CD4-positive, alpha-beta T cell treated with Interleukin-2 at 100 ng/mL for 4 hours (primary cell): ENCODE data around the gene FOXL1.

Experiments
- DNase-seq: peaks from one replicate; pipeline ENCODE4 v3.0.0-alpha.2; 2020; ENCODE audit warnings: low spot score

FOXL1 gene

DNA sequence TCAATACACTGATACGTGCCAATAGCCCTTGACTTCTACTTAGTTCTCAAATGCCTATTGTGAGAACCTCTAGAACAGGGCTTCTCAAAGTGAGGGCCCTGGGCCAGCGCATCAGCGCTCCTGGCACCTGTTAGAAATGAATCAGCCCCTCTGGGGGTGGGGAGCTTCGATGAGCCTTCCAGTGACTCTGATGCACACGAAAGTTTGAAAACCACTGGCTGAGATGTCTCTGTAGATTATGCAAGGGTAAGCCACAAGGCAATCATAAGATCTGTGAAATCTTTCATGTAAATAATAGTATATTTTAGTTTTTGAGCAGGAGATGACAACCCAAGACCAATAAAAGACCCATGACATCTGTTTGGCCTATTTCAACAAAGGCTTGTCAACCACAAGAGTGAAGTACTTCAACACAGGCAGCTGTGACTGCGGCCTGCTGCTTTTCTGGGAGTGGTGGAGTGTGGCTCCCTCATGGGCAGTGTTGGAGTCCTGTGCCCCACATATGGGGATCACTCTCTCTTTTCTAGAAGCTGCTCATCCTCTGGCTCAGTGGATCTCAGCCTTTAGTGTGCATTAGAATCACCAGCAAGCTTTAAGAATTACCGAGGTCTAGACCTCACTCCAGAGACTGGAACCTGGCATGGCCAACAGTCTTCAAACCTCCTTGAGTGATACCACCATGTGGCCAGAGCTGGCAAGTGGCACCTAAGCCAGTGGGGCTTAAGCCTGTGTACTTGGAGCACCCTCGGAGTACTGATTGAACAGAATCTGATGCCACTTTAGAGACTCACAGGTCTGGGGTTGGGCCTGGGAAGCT lies 29.1 kb upstream of the FOXL1 start:
- no peak for DNase-seq

DNA sequence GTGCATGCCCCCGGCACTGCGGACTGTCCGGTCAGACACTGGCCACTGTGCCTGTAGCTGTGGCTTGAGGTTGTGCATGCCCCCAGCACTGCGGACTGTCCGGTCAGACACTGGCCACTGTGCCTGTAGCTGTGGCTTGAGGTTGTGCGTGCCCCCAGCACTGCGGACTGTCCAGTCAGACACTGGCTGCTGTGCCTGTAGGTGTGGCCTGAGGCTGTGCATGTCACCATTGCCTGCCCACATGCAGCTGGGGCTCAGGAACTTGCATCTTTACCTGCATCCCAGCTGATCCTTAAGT lies 28.5 kb upstream of the FOXL1 start:
- no peak for DNase-seq

DNA sequence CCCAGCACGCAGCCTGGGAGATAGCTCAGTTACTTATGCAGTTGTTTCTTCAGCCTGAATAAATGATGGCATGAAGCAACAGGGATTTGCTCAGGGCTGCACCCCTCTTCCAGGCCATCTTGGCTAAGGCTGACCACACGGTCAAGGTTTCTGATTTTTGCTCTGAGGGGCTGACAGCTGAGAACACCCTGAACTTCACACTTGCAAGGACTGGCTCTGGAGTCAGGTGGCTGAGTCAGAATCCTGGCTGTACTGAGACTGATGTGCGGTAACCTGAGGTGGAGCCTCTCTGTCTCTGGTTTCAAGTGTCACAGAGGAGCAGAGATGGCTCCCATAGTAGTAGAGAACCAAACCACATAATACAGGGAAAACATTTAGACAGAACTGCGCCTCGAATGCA lies 28.1 kb upstream of the FOXL1 start:
- no peak for DNase-seq

DNA sequence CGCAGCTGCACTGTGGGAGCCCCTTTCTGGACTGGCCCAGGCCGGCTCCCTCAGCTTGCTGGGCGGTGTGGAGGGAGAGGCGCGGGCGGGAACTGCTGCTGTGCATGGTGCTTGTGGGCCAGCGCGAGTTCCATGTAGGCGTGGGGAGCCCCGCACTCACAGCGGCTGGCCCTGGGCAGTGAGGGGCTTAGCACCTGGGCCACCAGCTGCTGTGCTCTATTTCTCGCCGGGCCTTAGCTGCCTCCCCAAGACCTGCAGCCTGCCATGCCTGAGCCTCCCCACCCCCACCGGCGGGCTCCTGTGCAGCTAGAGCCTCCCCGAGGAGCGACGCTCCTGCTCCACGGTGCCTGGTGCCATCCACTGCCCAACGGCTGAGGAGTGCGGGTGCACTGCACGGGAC lies 25.0 kb upstream of the FOXL1 start:
- DNase-seq = no peak

DNA sequence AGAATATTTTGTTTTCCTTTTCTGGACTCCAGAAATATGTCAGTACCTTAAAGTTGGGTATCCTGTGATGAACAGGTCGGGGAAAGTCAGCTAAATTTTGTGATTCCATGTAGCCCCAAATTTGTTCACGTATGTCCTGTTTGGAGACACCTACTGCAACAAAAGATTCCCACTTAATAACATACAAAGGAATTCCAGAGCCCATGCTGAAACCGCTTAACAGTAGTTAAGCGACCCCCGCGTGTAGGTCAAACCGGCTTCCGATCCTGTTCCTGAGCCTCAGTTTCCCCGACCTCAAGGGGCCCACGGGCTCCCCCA lies 23.8 kb upstream of the FOXL1 start:
- no peak for DNase-seq

DNA sequence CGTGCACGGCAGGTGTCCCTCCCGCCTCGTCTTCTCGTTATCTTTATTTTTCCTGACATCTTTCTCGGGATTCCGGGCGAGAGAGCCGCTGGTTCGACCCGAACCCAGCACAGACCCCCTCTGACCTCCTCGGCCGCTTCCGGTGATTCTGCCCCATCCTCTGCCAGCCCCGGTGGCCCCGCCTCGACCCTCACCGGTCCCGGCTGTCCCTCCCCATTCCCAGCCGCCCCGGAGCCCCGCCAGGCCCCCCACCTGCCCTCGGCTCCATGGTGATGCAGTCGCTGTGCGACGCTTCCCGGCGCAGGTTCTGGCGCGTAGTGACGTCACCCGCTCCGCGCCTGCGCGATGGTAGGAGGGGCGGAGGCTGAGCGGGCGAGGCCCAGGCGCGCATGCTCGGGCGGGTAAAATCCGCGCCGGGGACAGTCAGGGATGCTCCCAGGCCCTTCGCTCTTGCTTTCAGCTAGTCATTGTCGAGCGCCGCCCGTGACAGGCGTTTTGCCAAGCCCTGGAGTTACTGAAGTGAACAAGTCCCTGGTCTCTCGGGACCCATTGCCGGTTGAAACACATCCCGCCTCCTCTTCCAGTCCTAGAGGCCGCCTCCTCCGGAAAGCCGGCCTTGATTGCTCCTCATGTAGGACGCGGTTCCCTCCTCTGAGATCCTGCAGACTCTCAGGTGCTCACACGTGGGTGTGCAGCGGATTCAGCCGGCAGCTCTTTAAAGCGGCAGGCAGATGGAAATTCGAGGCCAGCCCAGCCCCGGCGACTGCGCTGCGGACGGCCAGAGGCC lies 23.2 kb upstream of the FOXL1 start, which contains the start of gene MTHFSD:
Gene MTHFSD (minus strand): TSS at position 319 of the 787 bp plus-strand sequence. CDS start 51 bp downstream, at position 268.
- peak; percentile 94 for DNase-seq

DNA sequence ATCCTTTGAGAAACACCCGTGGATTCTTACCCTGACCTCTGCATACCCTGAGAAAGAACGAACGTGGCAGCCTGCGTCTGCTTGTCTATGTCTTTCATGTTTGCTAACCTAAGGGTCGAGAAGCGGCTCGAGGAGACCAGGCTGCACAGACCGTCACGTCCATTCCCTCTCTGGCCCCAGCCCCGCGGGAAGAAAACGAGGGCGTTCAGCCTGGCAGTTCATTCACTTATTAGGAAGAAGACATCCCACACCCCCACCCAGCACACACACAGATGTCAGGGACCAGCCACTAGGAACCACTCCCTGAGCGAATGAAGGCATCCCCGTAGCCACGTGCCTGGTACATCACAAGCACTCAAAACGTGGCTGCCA lies 22.7 kb upstream of the FOXL1 start:
- DNase-seq = no peak

DNA sequence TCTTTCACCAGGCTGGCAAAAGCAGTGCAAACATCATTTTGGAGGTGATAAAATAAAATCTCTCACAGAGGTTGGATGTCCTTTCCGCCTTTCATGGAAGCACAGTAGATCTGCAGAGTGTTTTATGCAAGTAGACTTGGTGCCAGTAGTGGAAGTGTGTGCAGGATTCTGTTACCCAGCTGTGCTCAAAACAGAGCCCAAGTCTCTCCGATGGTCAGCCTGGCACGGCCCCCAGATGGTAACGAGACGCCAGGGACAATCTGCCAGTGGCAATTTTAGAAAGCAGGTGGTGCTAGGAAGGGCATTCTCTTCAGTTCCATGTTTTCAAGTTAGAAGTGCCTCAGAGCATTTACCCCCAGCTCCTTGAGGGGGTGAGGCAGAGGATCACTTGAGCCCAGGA lies 21.8 kb upstream of the FOXL1 start:
- DNase-seq = no peak

DNA sequence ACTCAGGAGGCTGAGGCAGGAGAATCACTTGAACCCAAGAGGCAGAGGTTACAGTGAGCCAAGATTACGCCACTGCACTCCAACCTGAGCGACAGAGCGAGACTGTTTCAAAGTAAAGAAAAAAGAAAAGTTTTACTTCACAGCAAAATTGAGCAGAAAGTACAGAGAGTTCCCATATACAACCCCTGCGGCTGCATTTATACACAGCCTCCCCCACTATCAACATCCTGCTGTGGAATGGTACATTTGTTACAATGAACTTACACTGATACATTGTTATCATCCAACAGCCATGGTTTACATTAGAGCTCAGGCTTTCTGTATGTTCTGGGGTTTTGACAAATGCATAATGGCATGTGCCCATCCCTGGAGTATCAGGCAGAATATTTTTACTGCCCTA lies 20.8 kb upstream of the FOXL1 start:
- DNase-seq = no peak

DNA sequence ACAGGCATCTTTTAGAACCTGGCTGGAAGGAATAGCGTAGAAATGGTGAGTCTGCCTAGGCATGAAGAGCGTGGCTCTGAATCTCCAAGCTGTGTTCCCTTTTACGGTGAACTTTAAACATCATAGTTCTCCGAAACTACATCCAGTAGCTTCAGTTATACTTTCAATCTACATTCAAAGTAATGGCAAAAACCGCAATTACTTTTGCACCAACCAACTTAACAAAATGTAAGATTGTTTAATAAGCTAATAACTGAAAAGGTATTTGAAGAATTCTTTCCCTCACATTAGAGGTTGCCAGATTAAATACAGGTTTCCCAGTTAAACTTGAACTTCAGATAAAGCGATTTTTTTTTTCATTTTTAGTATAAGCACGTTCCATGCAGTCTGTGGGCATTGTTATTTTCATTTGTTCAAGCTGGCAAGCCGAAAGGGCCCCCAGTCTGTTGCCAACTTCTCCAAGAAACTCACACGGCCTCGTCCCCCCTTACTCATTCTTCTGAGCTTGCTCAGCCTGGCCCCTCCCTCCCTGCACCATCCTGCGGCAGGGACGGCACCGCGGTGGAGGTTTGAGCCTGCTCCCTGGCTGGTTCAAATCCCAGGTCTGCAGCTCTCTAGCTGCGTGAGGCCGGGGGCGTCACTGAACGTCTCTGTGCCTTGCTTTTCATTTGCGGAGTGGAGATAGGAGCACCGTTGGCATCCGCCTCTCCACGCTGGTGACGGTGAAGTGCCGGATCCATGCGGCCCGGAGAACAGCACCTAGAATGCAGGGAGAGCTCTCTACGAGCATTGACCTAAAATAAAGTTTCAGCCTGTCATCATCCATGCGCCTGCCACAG lies 19.8 kb upstream of the FOXL1 start:
- DNase-seq = no peak

DNA sequence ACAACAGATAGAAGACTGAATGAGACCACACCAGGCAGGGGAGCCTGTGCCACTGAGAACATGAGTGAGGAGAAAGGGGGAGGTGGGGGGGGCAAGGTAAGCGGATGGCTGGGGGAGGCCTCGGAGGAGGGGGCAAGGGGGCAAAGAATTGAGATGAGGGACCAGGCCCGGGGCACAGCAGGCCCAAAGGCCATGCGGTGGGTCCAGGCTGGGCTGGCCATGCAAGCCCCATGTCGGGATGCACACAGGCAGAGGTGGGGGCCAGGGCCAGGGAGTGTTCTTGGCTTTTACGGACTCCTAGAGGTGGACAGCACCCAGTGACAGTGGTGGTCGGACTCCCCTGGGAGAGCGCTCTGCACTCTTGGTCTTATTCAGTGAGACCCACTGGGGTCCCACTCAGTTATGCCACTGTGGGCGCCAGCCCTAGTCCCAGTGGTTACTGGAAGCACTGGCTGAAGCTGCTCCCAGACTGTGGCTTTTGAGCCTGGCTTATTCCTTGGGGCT lies 18.5 kb upstream of the FOXL1 start:
- no peak for DNase-seq

DNA sequence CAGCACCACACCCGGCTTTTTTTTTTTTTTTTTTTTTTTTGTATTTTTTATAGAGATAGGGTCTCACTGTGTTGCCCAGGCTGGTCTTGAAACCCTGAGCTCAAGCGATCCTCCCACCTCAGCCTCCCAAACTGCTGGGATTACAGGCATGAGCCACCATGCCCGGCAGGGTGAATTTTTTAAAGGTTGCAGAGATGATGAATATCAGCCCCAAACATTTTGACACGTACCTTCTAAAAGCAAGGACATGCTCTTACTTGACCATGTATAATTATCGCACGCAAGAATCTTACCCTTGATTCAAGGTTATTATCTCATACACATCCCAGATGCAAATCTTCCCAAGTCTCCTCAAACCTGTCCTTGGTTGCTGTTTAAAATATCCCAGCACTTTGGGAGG lies 16.0 kb upstream of the FOXL1 start:
- no peak for DNase-seq

DNA sequence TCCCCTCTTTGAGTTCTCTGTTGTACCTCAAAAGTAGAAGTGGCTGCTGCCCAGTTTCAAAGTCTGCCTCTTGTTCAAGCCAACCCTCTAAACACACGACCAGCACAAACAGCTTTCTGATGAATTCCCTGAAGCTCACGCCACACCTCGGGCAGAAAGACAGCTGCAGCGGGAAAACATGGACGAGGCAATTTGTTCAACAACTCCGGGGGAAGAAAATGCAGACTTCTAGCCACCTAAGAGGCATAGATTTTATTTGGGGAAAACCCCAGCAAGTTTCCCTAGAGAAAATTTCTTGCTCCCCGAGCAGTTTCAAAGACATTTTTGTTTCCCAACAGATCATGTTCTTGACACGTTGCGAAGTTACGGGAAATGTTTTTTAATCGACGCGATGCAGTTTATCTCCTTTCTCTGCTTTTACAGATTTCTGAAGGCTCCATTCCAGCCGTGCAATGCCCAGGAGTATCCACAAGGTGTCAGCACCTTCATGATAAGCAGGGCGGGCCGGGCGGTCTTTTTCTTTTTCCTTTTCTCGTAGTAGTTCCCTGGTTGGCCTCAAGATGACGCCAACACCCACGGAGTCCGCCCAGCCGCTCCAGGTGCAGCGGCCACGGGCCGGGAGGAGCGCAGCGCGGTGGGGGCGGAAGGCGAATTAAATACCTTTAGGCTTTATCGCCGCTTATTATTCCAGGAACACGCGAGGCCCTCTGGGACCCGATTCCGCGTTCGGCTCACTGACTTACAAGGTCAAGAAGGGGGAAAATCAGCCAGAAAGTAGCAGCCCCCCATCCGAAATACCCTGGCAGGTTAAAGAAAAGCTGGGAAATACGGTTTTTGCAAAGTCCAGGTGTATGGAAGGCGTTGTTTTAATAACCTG lies 14.6 kb upstream of the FOXL1 start:
- DNase-seq = peak; percentile 88

DNA sequence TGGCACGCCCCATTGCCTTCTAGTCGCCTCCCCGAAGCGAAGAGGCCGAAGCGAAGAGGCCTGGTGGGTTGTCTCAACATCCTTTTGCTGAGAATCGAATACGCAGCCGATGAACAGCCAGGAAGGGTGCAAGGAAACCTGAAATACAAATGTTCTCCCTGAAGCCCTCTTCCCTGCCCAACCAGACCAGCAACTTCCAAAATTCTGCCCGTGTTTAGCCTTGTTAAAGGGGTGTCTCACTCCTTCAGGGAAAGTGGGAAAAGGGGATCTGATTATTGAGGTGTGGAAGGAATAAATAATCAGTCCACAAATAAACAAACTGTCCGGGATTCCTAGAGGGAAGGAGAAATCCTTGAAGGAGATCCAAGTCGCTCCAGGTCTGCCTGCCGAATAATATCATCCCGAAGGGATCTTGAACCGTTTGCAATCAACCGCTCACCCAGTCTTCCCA lies 13.1 kb upstream of the FOXL1 start:
- DNase-seq = no peak

DNA sequence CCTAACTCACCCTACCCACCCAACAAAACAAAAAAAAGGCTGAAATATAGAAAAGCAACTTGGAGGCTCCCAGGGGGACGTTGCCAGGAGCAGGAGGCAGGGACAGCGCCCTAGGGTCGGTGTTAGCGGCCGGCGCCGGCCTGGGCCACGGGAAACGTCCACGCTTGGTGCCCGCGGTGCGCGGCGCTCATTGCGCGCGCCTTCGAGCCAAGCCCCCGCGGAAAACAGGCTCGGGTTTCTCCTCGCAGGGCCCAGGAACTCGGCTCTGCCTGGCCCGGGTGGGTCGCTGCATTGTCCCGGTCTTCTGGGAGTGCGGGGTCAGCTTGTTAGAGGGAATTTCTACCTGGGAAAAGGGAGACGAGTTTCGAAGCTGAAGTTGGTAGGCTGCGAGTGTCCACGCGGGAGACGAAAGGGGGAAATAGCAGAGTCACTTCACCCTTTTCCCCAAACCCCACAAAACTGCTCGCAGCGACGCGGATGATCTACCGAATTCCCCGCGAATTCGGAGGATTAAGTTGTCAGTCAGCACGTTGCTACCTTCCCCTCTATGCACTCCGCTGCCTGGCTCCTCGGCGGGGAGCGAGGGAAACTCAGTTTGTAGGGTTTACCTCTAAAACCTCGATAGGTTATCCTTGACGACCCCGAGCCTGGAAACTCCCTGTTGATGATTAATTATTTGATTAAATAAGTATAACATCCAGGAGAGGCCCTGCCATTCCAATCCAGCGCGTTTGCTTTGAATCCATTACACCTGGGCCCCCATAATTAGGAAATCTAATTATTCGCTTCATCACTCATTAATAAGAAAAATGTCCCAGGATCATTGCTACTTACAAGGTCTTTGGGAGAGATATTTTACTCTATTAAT lies 12.5 kb upstream of the FOXL1 start:
- DNase-seq = no peak

DNA sequence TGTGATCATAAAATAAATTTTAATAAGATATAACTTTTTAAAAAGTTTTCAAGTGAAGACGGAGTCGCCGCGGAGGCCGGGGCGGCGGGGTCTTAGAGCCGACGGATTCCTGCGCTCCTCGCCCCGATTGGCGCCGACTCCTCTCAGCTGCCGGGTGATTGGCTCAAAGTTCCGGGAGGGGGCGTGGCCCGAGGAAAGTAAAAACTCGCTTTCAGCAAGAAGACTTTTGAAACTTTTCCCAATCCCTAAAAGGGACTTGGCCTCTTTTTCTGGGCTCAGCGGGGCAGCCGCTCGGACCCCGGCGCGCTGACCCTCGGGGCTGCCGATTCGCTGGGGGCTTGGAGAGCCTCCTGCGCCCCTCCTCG lies 11.8 kb upstream of the FOXL1 start, which contains the start of gene FOXC2:
Gene FOXC2 (plus strand): TSS at position 229 of the 365 bp plus-strand sequence. CDS start 507 bp downstream, outside the sequence.
- no peak for DNase-seq

DNA sequence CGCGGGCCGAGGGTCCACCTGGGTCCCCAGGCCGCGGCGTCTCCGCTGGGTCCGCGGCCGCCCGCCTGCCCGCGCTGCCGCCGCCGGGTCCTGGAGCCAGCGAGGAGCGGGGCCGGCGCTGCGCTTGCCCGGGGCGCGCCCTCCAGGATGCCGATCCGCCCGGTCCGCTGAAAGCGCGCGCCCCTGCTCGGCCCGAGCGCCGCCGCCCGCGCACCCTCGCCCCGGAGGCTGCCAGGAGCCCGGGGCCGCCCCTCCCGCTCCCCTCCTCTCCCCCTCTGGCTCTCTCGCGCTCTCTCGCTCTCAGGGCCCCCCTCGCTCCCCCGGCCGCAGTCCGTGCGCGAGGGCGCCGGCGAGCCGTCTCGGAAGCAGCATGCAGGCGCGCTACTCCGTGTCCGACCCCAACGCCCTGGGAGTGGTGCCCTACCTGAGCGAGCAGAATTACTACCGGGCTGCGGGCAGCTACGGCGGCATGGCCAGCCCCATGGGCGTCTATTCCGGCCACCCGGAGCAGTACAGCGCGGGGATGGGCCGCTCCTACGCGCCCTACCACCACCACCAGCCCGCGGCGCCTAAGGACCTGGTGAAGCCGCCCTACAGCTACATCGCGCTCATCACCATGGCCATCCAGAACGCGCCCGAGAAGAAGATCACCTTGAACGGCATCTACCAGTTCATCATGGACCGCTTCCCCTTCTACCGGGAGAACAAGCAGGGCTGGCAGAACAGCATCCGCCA lies 11.2 kb upstream of the FOXL1 start:
- no peak for DNase-seq

DNA sequence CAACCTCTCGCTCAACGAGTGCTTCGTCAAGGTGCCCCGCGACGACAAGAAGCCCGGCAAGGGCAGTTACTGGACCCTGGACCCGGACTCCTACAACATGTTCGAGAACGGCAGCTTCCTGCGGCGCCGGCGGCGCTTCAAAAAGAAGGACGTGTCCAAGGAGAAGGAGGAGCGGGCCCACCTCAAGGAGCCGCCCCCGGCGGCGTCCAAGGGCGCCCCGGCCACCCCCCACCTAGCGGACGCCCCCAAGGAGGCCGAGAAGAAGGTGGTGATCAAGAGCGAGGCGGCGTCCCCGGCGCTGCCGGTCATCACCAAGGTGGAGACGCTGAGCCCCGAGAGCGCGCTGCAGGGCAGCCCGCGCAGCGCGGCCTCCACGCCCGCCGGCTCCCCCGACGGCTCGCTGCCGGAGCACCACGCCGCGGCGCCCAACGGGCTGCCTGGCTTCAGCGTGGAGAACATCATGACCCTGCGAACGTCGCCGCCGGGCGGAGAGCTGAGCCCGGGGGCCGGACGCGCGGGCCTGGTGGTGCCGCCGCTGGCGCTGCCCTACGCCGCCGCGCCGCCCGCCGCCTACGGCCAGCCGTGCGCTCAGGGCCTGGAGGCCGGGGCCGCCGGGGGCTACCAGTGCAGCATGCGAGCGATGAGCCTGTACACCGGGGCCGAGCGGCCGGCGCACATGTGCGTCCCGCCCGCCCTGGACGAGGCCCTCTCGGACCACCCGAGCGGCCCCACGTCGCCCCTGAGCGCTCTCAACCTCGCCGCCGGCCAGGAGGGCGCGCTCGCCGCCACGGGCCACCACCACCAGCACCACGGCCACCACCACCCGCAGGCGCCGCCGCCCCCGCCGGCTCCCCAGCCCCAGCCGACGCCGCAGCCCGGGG lies 10.4 kb upstream of the FOXL1 start:
- no peak for DNase-seq
